GM12865 (cell line): Measurements from ENCODE around the gene CLDN14.

Experiments used
- DNase-seq: peaks from one replicate; pipeline ENCODE4 v3.0.0; 2010; ENCODE audit warnings: low read depth
- H3K4me3 ChIP-seq: 2 replicates; pipeline ENCODE4 v1.5.1; 2011; ENCODE audit warnings: mild to moderate bottlenecking, low read depth, low read length, control low read depth
- CTCF ChIP-seq: IDR thresholded peaks from 2 replicates; pipeline ENCODE4 v1.5.1; 2011; ENCODE audit warnings: low read length, control low read depth, low read depth, inconsistent platforms; ENCODE audit not compliant: insufficient read depth; ENCODE audit errors: missing control alignments

CLDN14 gene

DNA sequence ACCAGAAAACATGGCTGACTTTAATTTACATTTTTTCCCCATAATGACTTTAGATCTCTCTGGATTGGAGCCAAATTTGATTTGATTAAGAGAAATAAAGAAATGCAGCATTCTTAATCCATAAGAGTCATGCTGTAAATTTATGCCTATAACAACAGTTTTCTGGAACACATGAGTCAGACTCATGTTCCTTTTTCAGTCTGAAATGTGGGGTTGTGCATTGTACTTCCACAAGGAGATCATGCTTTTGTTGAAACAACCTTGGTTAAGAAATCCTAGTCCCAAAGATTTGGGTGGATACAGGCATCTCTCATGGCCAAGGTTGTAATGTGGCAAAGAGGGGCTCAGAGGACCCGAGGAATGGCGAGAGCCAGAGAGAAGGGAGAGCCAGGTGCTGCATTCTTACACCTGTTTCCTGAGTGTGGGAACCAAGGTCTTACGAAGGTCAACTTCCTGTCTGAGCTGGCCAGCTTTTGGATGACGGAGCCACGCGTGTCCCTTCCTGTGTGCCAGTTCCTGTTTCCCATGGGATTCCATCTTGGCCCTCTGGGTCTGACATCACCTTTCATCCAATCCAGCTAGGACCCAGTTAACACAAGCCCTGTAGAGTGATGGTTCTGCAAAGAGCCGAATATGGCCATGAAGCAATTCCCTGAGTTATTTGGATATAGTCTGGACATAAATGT, 23.1 kb downstream of the CLDN14 start:
- no peak overlapping the region for H3K4me3 ChIP-seq
- no peak for TF ChIP-seq CTCF
- DNase-seq: peak; percentile 22

DNA sequence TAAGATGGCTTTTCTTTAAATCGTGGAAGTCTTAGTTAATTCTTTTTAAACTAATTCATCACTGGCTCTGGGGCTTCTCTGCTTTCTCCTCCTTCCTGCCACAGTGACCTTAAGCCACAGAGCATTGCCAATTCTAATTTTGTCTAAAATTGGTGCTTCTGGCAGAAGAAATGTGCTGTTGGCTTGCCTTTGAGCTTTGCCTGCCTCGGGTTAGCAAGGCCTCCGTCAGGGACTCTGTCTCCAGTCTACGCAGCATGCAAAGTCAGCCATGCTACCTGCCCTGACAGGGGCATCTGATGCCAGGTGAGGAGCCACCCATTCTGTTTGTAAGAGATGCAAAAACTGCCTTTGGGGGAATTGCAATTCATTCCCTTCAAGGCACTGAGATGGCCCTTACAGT, 25.2 kb downstream of the CLDN14 start:
- no peak for DNase-seq
- H3K4me3 ChIP-seq: no peak overlapping the region
- TF ChIP-seq CTCF: no peak

DNA sequence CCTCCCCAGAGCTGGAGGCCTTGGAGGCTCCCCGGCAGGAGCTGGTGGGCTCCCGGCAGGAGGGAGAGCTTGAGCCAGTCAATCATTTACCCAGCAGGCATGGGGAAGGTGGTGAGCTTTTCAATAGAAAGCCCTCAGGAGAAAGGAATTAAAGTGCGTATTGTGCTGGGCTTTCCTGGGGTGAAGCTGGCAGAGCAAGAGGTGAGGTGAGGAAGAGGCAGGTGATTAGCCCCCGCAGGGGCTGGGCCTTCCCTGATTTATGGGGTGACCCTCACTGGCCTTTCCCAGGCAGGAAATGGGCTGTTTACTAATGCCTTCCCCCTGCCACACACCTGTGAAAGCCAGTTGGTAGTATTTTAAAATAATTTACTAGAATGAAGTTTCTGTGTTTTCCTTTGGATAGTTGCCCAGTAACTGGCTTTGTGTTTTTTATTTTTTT, 25.8 kb downstream of the CLDN14 start:
- no peak for DNase-seq
- no peak for TF ChIP-seq CTCF
- H3K4me3 ChIP-seq: no peak overlapping the region

DNA sequence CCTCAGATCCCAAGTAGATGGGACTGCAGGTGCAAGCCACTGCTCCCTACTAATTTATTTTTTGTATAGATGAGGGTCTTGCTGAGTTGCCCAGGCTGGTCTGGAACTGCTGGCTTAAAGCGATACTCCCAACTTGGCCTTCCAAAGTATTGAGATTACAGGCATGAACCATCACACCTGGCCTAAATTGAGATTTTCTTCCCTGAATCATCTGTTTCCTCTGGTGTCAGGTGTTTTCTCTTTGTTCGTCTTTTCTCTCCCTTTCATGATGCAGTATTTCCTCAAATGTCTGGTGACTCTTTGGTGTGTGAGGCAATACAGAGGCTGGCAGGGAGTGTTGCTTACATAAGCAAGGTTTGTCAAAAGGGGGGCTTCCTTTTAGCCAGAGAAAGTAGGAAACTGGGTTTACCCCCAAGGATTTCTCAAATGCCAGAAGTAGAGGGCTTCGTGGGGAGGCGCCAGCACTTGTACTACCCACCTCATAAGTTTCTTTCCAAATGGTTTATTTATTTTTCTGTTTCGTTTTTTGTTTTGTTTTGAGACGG, 27.6 kb downstream of the CLDN14 start:
- no peak overlapping the region for H3K4me3 ChIP-seq
- no peak for TF ChIP-seq CTCF
- no peak for DNase-seq

DNA sequence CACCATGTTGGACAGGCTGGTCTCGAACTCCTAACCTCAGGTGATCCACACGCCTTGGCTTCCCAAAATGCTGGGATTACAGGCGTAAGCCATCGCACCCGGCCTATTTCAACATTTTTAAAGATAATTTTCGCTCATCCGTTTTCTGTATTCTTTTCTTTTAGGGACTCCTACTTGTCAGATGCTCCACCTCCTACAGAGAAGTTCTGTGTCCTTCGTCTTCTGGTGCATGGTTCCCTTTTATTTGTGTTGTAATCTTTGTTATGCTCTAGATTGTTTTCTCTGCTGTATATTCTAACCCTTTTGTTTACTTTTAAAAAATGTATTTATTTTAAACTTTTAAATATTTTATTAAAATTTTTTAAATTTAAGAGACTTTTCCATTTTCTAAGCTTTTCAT, 28.4 kb downstream of the CLDN14 start:
- H3K4me3 ChIP-seq: no peak overlapping the region
- DNase-seq: no peak
- TF ChIP-seq CTCF: no peak

- no peak for TF ChIP-seq CTCF
- DNase-seq: no peak
- no peak overlapping the region for H3K4me3 ChIP-seq
Measured at GRCh38 chr21:36450511-36450910, 29.4 kb downstream of the CLDN14 start.

DNA sequence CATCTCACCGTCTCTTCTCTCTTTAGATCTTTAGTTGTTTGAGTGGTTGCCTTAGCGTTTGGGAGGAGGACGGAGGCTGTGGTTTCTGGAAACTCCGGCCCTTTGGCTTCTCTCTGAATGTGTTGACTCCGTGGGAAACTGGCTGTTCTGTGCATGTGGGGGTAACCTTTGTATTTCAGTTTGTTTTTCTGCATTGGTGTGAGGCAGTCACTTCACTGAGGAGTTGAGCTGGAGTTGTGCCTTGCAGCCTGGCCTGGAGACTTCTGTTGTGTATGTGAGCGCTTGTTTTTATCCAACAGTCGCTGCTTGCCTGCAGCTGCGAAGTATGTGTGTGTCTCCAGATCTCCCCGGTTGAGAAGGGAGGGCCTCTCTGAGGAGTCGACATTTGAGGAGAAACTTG, 33.6 kb downstream of the CLDN14 start:
- no peak for TF ChIP-seq CTCF
- no peak for DNase-seq
- H3K4me3 ChIP-seq: no peak overlapping the region
